Measurements from ENCODE around the gene ZNF474.

Gene ZNF474

GRCh38 chr5:122099060-122099790, 30.1 kb upstream of the ZNF474 start:
- Histone ChIP-seq H3K27me3 (ENCODE audit: control insufficient read depth, insufficient read depth, low read length, poor library complexity, severe bottlenecking) (no peaks in the 10 kb centered on the region), H3K4me1 (ENCODE audit: control insufficient read depth, insufficient read depth, low read length) (no peaks in the 10 kb centered on the region), H3K9me3 (ENCODE audit: control insufficient read depth, low read length) (no peaks in the 10 kb centered on the region), H3K4me3 (ENCODE audit: insufficient read depth, low read depth, low read length) (no peak overlapping the region), H3K36me3 (ENCODE audit: control insufficient read depth, insufficient read depth, low read length) (no peaks in the 10 kb centered on the region), H3K27ac (ENCODE audit: insufficient read depth, low read depth, low read length, poor library complexity, severe bottlenecking) (no peak overlapping the region)
- 68 to 77% methylated on average over 4 to 6 of the region's 6 CpGs for WGBS, 2 experiments

- H3K27me3 ChIP-seq (ENCODE audit: control insufficient read depth, insufficient read depth, low read length, poor library complexity, severe bottlenecking), result no peaks in the 10 kb centered on the region
- no peak overlapping the region for H3K4me3 ChIP-seq (ENCODE audit: insufficient read depth, low read depth, low read length)
- H3K36me3 ChIP-seq (ENCODE audit: control insufficient read depth, insufficient read depth, low read length), result no peaks in the 10 kb centered on the region
- no peaks in the 10 kb centered on the region for H3K4me1 ChIP-seq (ENCODE audit: control insufficient read depth, insufficient read depth, low read length)
- H3K9me3 ChIP-seq (ENCODE audit: control insufficient read depth, low read length), result no peaks in the 10 kb centered on the region
- H3K27ac ChIP-seq (ENCODE audit: insufficient read depth, low read depth, low read length, poor library complexity, severe bottlenecking), result no peak overlapping the region
- WGBS, 2 experiments, result 52 to 60% methylated on average over 2 to 3 of the region's 4 CpGs
Measured at GRCh38 chr5:122101636-122102285, 27.6 kb upstream of the ZNF474 start.

GRCh38 chr5:122102825-122103224, 26.5 kb upstream of the ZNF474 start:
- Histone ChIP-seq H3K36me3 (ENCODE audit: control insufficient read depth, insufficient read depth, low read length) (no peaks in the 10 kb centered on the region), H3K27ac (ENCODE audit: insufficient read depth, low read depth, low read length, poor library complexity, severe bottlenecking) (no peak overlapping the region), H3K9me3 (ENCODE audit: control insufficient read depth, low read length) (no peaks in the 10 kb centered on the region), H3K27me3 (ENCODE audit: control insufficient read depth, insufficient read depth, low read length, poor library complexity, severe bottlenecking) (no peaks in the 10 kb centered on the region), H3K4me3 (ENCODE audit: insufficient read depth, low read depth, low read length) (no peak overlapping the region), H3K4me1 (ENCODE audit: control insufficient read depth, insufficient read depth, low read length) (no peaks in the 10 kb centered on the region)
- 100% methylated on average over 1 of the region's 1 CpG; no CpG with 5 or more reads in 1 of the 2 experiments for WGBS, 2 experiments

- Histone ChIP-seq H3K36me3 (ENCODE audit: control insufficient read depth, insufficient read depth, low read length) (no peaks in the 10 kb centered on the region), H3K9me3 (ENCODE audit: control insufficient read depth, low read length) (no peaks in the 10 kb centered on the region), H3K27me3 (ENCODE audit: control insufficient read depth, insufficient read depth, low read length, poor library complexity, severe bottlenecking) (no peaks in the 10 kb centered on the region), H3K4me3 (ENCODE audit: insufficient read depth, low read depth, low read length) (no peak overlapping the region), H3K4me1 (ENCODE audit: control insufficient read depth, insufficient read depth, low read length) (no peaks in the 10 kb centered on the region), H3K27ac (ENCODE audit: insufficient read depth, low read depth, low read length, poor library complexity, severe bottlenecking) (no peak overlapping the region)
- WGBS, 2 experiments, result 91 to 100% methylated on average over 1 to 2 of the region's 2 CpGs
Measured at GRCh38 chr5:122105909-122106308, 23.4 kb upstream of the ZNF474 start.

GRCh38 chr5:122107016-122107415, 22.3 kb upstream of the ZNF474 start:
- Histone ChIP-seq H3K9me3 (ENCODE audit: control insufficient read depth, low read length) (no peaks in the 10 kb centered on the region), H3K4me1 (ENCODE audit: control insufficient read depth, insufficient read depth, low read length) (no peaks in the 10 kb centered on the region), H3K4me3 (ENCODE audit: insufficient read depth, low read depth, low read length) (no peak overlapping the region), H3K36me3 (ENCODE audit: control insufficient read depth, insufficient read depth, low read length) (no peaks in the 10 kb centered on the region), H3K27me3 (ENCODE audit: control insufficient read depth, insufficient read depth, low read length, poor library complexity, severe bottlenecking) (no peaks in the 10 kb centered on the region), H3K27ac (ENCODE audit: insufficient read depth, low read depth, low read length, poor library complexity, severe bottlenecking) (no peak overlapping the region)
- 93 to 98% methylated on average over 4 of the region's 4 CpGs for WGBS, 2 experiments

GRCh38 chr5:122110987-122111386, 18.4 kb upstream of the ZNF474 start:
- 82 to 91% methylated on average over 2 to 3 of the region's 3 CpGs for WGBS, 2 experiments
- no peaks in the 10 kb centered on the region for H3K9me3 ChIP-seq (ENCODE audit: control insufficient read depth, low read length)
- no peaks in the 10 kb centered on the region for H3K27me3 ChIP-seq (ENCODE audit: control insufficient read depth, insufficient read depth, low read length, poor library complexity, severe bottlenecking)
- H3K27ac ChIP-seq (ENCODE audit: insufficient read depth, low read depth, low read length, poor library complexity, severe bottlenecking), result no peak overlapping the region
- no peak overlapping the region for H3K4me3 ChIP-seq (ENCODE audit: insufficient read depth, low read depth, low read length)
- H3K4me1 ChIP-seq (ENCODE audit: control insufficient read depth, insufficient read depth, low read length), result no peaks in the 10 kb centered on the region
- H3K36me3 ChIP-seq (ENCODE audit: control insufficient read depth, insufficient read depth, low read length), result no peaks in the 10 kb centered on the region

GRCh38 chr5:122111460-122111859, 17.9 kb upstream of the ZNF474 start:
- Histone ChIP-seq H3K4me3 (ENCODE audit: insufficient read depth, low read depth, low read length) (no peak overlapping the region), H3K27me3 (ENCODE audit: control insufficient read depth, insufficient read depth, low read length, poor library complexity, severe bottlenecking) (no peaks in the 10 kb centered on the region), H3K4me1 (ENCODE audit: control insufficient read depth, insufficient read depth, low read length) (no peaks in the 10 kb centered on the region), H3K27ac (ENCODE audit: insufficient read depth, low read depth, low read length, poor library complexity, severe bottlenecking) (no peak overlapping the region), H3K9me3 (ENCODE audit: control insufficient read depth, low read length) (no peaks in the 10 kb centered on the region), H3K36me3 (ENCODE audit: control insufficient read depth, insufficient read depth, low read length) (no peaks in the 10 kb centered on the region)
- WGBS, 2 experiments, result 96% methylated on average over 5 of the region's 5 CpGs

GRCh38 chr5:122112063-122112462, 17.3 kb upstream of the ZNF474 start:
- Histone ChIP-seq H3K4me1 (ENCODE audit: control insufficient read depth, insufficient read depth, low read length) (no peaks in the 10 kb centered on the region), H3K27me3 (ENCODE audit: control insufficient read depth, insufficient read depth, low read length, poor library complexity, severe bottlenecking) (no peaks in the 10 kb centered on the region), H3K36me3 (ENCODE audit: control insufficient read depth, insufficient read depth, low read length) (no peaks in the 10 kb centered on the region), H3K27ac (ENCODE audit: insufficient read depth, low read depth, low read length, poor library complexity, severe bottlenecking) (no peak overlapping the region), H3K4me3 (ENCODE audit: insufficient read depth, low read depth, low read length) (no peak overlapping the region), H3K9me3 (ENCODE audit: control insufficient read depth, low read length) (no peaks in the 10 kb centered on the region)
- 87 to 90% methylated on average over 2 to 3 of the region's 3 CpGs for WGBS, 2 experiments

GRCh38 chr5:122112733-122113558, 16.4 kb upstream of the ZNF474 start:
- H3K4me3 ChIP-seq (ENCODE audit: insufficient read depth, low read depth, low read length), result no peak overlapping the region
- no peaks in the 10 kb centered on the region for H3K9me3 ChIP-seq (ENCODE audit: control insufficient read depth, low read length)
- no peaks in the 10 kb centered on the region for H3K4me1 ChIP-seq (ENCODE audit: control insufficient read depth, insufficient read depth, low read length)
- WGBS, 2 experiments, result 90% methylated on average over 5 to 6 of the region's 6 CpGs
- no peaks in the 10 kb centered on the region for H3K36me3 ChIP-seq (ENCODE audit: control insufficient read depth, insufficient read depth, low read length)
- H3K27me3 ChIP-seq (ENCODE audit: control insufficient read depth, insufficient read depth, low read length, poor library complexity, severe bottlenecking), result no peaks in the 10 kb centered on the region
- no peak overlapping the region for H3K27ac ChIP-seq (ENCODE audit: insufficient read depth, low read depth, low read length, poor library complexity, severe bottlenecking)

- Histone ChIP-seq H3K4me1 (ENCODE audit: control insufficient read depth, insufficient read depth, low read length) (no peaks in the 10 kb centered on the region), H3K27ac (ENCODE audit: insufficient read depth, low read depth, low read length, poor library complexity, severe bottlenecking) (no peak overlapping the region), H3K4me3 (ENCODE audit: insufficient read depth, low read depth, low read length) (no peak overlapping the region), H3K27me3 (ENCODE audit: control insufficient read depth, insufficient read depth, low read length, poor library complexity, severe bottlenecking) (no peaks in the 10 kb centered on the region), H3K9me3 (ENCODE audit: control insufficient read depth, low read length) (no peaks in the 10 kb centered on the region), H3K36me3 (ENCODE audit: control insufficient read depth, insufficient read depth, low read length) (no peaks in the 10 kb centered on the region)
- WGBS, 2 experiments, result 86 to 95% methylated on average over 2 of the region's 2 CpGs
Measured at GRCh38 chr5:122114501-122114900, 14.8 kb upstream of the ZNF474 start.

All from ectodermal cell (in vitro differentiated cells).